Left lobe of liver (tissue), 2 donors: ENCODE results near the gene TPTE. TPM values are rescaled to one million over a fixed set of nuclear protein-coding genes. Genes with fewer than 3 reads are reported as not detected.
"Not testable (repeated sequence)": the region's sequence is repeated elsewhere in the genome, so short reads cannot be mapped to it uniquely, and the experiment has no call there.

Experiments used
- ATAC-seq: fragments of 200-7000 bp; cut with Tn5 transposase; one replicate; pipeline ENCODE4 v1.9.1; 2020; ENCODE audit warnings: mild to moderate bottlenecking, moderate library complexity
- DNase-seq: peaks from one replicate; pipeline ENCODE4 v3.0.0-alpha.2; 2020; ENCODE audit warnings: low spot score
- total RNA-seq: library from RNA; stranded (reverse); gene quantifications from one replicate; pipeline ENCODE4 v1.2.1, GENCODE V29; 2021
- donor health status: DM: no; HTN: no; CAD: no; lungs with moderate emphysema.
- donor health status: DM: no; HTN: yes; CAD: no.

Gene TPTE
- total RNA-seq, 1 donor from 2014 or later: not detected

DNA sequence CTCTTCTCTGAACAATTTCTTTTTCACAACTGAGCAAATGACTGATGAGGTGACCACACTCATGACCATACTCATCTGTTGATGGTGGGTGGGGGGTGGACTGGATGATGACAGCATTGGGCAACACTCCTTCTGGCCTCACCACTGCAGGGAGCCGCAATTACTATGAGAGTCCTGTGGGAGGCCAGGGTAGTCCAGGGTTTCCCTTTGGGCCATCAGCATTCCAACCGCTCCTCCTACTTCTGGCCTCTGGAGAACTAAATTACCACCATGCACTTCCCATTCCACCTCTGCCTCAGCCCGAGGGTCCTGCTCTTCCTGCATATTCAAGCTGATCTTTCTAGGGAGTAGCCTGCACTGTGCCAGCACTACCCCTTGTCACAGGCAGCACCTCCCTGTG lies 94.7 kb downstream of the TPTE start:
- ATAC-seq, DNase-seq: not testable (repeated sequence)

- ATAC-seq (no peak), DNase-seq (no peak)
Measured at GRCh38 chr21:10616535-10616934, 95.2 kb downstream of the TPTE start.

- not testable (repeated sequence) for ATAC-seq
Measured at GRCh38 chr21:10617133-10617752, 95.9 kb downstream of the TPTE start.

DNA sequence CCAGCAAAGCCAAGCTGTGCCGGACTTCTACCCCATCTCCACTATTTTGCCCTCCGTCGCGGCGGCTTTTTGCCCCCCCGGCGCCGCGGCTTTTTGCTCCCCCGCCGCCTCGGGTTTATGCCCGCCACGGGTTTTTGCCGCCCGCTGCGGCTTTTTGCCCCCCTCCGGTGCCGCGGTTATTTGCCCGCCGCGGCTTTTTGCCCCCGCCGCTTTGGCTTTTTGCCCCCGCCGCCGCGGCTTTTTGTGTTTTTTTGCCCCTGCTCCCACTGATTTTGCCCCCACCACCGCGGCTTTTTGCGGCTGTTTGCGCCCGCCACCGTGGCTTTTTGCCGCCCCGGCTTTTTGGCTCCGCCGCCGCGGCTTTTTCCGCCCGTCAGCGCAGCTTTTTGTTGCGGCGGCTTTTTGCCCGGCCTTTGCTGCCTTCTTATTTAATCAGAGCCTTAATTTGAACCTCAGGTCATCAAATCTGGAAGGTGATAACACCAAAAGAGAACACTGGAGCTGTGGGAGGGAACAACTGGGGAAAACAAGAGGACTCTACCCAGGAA lies 106.0 kb downstream of the TPTE start:
- no peak for DNase-seq
- ATAC-seq: no peak

More at GRCh38 chr21:10617133-10617752, 95.9 kb downstream of the TPTE start:
- DNase-seq: not testable (repeated sequence)

DNA sequence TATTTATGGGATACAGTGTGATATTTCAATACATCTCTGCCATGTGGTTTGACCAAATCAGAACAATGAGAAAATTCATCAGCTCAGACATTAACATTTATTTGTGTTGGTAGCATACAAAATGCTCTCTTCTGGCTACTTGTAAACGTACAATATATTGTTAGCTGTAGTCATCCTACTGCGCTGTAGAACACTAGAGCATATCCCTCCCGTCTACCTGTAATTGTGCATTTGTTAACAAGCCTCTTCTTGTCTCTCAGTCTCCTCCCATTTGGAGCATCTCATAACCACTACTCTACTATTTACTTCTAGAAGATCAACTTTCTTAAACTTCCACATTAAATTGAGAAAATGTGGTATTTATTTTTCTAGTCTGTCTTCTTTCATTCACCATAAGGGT lies 107.9 kb downstream of the TPTE start:
- not testable (repeated sequence) for DNase-seq, ATAC-seq

- DNase-seq, ATAC-seq: not testable (repeated sequence)
Measured at GRCh38 chr21:10630829-10631228, 109.4 kb downstream of the TPTE start.

DNA sequence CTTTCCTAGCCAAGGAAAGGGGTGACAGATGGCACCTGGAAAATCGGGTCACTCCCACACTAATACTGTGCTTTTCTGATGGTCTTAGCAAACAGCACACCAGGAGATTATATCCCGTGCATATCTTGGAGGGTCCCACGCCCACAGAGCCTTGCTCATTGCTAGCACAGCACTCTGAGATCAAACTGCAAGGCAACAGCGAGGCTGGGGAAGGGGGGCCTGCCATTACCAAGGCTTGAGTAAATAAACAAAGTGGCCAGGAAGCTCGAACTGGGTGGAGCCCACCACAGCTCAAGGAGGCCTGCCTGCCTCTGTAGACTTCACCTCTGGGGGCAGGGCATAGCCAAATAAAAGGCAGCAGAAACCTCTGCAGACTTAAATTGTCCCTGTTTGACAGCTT lies 109.9 kb downstream of the TPTE start:
- ATAC-seq, DNase-seq: not testable (repeated sequence)

- not testable (repeated sequence) for ATAC-seq, DNase-seq
Measured at GRCh38 chr21:10638144-10638543, 116.8 kb downstream of the TPTE start.

DNA sequence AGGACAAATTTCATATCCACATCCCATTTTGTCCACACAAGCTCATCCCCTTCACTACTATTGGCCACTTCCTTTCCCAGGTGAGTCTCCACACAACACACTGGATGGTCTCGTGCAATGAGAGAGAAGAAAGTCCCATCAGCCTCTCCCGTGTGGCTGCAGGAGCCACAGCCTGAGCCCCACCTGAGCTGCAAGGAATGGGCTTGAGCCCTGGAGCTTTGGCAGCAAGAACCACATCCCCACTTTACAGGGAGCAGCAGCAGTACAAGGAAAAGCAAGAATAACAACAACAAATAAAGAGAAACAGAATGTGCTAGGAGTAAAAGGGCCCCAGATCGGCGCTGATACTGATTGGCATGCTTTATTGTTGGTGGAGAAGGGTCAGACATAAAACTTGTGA lies 117.7 kb downstream of the TPTE start:
- ATAC-seq (no peak), DNase-seq (no peak)

DNA sequence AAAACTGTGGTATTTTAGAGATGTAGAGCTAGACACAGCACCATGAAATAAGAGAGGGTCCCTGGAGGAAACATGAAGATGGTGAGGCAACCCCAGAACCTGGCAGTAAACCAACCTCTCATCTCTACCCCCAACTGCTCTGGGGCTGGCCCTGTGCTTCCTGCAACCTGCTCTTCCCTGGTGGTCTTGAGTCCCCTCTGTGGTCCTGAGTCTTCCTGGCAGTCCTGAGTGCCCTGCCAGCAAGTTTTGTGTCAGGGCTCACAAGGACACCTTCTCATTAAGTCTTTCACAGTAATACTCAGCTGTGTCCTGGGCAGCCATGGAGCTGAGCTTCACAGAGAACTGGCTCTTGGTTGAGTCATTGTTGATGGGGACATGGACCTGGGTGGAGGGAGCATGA lies 118.4 kb downstream of the TPTE start:
- not testable (repeated sequence) for ATAC-seq, DNase-seq

- DNase-seq (no peak), ATAC-seq (no peak)
Measured at GRCh38 chr21:10640446-10640845, 119.1 kb downstream of the TPTE start.

- DNase-seq: no peak
- no peak for ATAC-seq
Measured at GRCh38 chr21:10641107-10641506, 119.7 kb downstream of the TPTE start.

DNA sequence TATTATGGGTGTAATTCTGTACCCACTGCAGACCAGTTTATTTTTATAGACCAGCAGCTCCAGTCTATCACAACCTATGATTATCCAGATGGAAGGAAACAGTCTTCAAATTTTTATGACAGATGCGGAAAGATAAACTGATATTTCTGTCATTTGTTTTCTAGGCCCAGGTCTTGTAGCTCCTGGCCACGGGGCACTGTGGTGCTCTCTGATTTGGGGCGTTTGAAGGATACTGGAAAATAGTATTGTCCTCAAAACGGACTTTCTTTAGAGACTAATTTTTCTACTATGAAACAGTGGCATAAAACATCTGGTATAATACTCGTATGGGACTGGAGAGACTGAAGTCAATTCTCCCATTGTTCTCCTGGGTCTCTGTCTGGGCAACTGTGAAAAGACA lies 124.3 kb downstream of the TPTE start:
- DNase-seq, ATAC-seq: not testable (repeated sequence)

- not testable (repeated sequence) for DNase-seq, ATAC-seq
Measured at GRCh38 chr21:10649350-10650149, 128.2 kb downstream of the TPTE start.

DNA sequence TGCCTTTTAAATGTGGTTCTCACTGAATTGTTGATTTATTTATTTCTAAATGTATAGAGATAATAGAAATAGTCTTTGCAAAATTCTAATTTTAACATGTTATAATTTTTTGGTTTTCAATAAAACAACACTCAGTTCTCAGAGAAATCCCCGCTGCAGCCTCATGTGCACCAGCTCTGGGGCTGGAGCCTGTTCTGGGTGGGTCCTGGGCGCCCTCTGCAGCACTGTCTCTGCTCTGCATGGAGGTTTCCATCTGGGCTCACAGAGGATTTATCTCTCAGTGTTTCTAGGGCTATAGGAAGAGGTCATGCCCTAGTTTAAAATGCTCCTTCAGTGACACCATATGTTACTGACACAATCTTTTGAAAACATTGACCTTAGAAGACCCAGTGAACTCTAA lies 128.9 kb downstream of the TPTE start:
- ATAC-seq, DNase-seq: not testable (repeated sequence)
